K562 (cell line): ENCODE data around the gene SOX15. TPM values are rescaled to one million over a fixed set of nuclear protein-coding genes. Genes with fewer than 3 reads are reported as not detected.

Experiments
- ATAC-seq: fragments of 200-7000 bp; cut with Tn5 transposase; 3 replicates; pipeline ENCODE4 v1.9.1; 2020; ENCODE audit warnings: moderate library complexity
- BruUV-seq: library from RNA; stranded (reverse); fragments of 400-500 nt; replicated peaks from 2 replicates; lab custom pipeline; 2021; lab: Mats Ljungman, UMichigan
- CTCF ChIA-PET: fragments of 300-600 bp; formaldehyde crosslinking; extraction: SDS; loops from one replicate; lab custom pipeline; 2021; ENCODE audit warnings: low intra/inter-chr PET ratio; lab: Yijun Ruan, JAX
- POLR2A ChIA-PET: fragments of 300-600, 350-650 bp; sonication (Branson Sonifier 250); formaldehyde crosslinking; extraction: SDS; loops from one replicate; lab custom pipeline; 2021; ENCODE audit warnings: antibody characterized with exemption, inconsistent platforms; lab: Yijun Ruan, JAX
- DNase-seq, 4 experiments: peaks; one replicate each; pipeline versions ENCODE4 v3.0.0 to v3.0.0-alpha.2; 2011 to 2018; ENCODE audit warnings: low spot score in 3 of 4, mixed read lengths in 3 of 4; ENCODE audit errors: extremely low read depth in 1 of 4
- FAIRE-seq: peaks from 2 replicates; lab custom pipeline; 2011; peaks lifted over from hg19 to GRCh38; lab: Jason Lieb, UNC
- H2AFZ ChIP-seq: 2 replicates; pipeline ENCODE4 v1.6.0; 2011; ENCODE audit warnings: low read depth, low read length, control low read depth, inconsistent platforms
- H3K27ac ChIP-seq: fragments of 200-600 bp; 3 replicates; pipeline ENCODE4 v1.8.0; 2011; ENCODE audit warnings: low read depth, mild to moderate bottlenecking, control low read depth, inconsistent platforms, low read length, moderate library complexity, mixed read lengths; ENCODE audit errors: extremely low read depth
- H3K27me3 ChIP-seq, 2 experiments: fragments of 300-600 bp in 1 of 2; 2 replicates in 1 of 2; 3 replicates in 1 of 2; pipeline versions ENCODE4 v1.6.0 to v1.8.0; 2011; ENCODE audit warnings: inconsistent platforms in 2 of 2, low read length in 2 of 2, mild to moderate bottlenecking in 1 of 2, mixed read lengths in 1 of 2, moderate library complexity in 1 of 2; ENCODE audit not compliant: control insufficient read depth in 2 of 2, insufficient read depth in 2 of 2
- H3K36me3 ChIP-seq: fragments of 300-600 bp; 3 replicates; pipeline ENCODE4 v1.8.0; 2011; ENCODE audit warnings: mild to moderate bottlenecking, low read length, inconsistent platforms; ENCODE audit not compliant: control insufficient read depth, insufficient read depth
- H3K4me1 ChIP-seq, 2 experiments: fragments of 200-600 bp in 1 of 2; replicated peaks in 1 of 2; 2 replicates in 1 of 2; 3 replicates in 1 of 2; pipeline versions ENCODE4 v1.5.1 to v1.8.0; 2011; ENCODE audit warnings: inconsistent platforms in 2 of 2, low read length in 2 of 2, mild to moderate bottlenecking in 1 of 2, mixed read lengths in 1 of 2, moderate library complexity in 1 of 2; ENCODE audit not compliant: control insufficient read depth in 2 of 2, insufficient read depth in 2 of 2
- H3K4me2 ChIP-seq: 2 replicates; pipeline ENCODE4 v1.6.1; 2011; ENCODE audit warnings: low read length, control low read depth, inconsistent platforms, mixed read lengths; ENCODE audit not compliant: insufficient read depth
- H3K4me3 ChIP-seq: fragments of 200-600 bp; sonication (generic), shearing (Covaris generic); 2 replicates; pipeline ENCODE4 v1.5.1; 2016; ENCODE audit warnings: control low read depth, inconsistent platforms
- H3K79me2 ChIP-seq: fragments of 200-600 bp; 3 replicates; pipeline ENCODE4 v1.8.0; 2011; ENCODE audit warnings: low read length, inconsistent platforms; ENCODE audit not compliant: control insufficient read depth, insufficient read depth
- H3K9ac ChIP-seq, 2 experiments: 2 replicates each; pipeline versions ENCODE4 v1.6.0 to v1.6.1; 2011; ENCODE audit warnings: low read depth in 2 of 2, low read length in 2 of 2, control low read depth in 1 of 2, inconsistent platforms in 1 of 2, mild to moderate bottlenecking in 1 of 2, mixed read lengths in 1 of 2; ENCODE audit not compliant: insufficient read depth in 1 of 2
- H3K9me1 ChIP-seq: one replicate; pipeline ENCODE4 v1.6.0; 2011; ENCODE audit warnings: inconsistent platforms, mild to moderate bottlenecking, low read length, moderate library complexity; ENCODE audit not compliant: control insufficient read depth, insufficient read depth
- H3K9me3 ChIP-seq: replicated peaks from 2 replicates; pipeline ENCODE4 v1.5.1; 2011; ENCODE audit warnings: low read depth, low read length, inconsistent platforms; ENCODE audit not compliant: control insufficient read depth, insufficient read depth
- H4K20me1 ChIP-seq: replicated peaks from 2 replicates; pipeline ENCODE4 v1.6.1; 2011; ENCODE audit warnings: low read length, inconsistent platforms, mixed read lengths; ENCODE audit not compliant: control insufficient read depth, insufficient read depth
- CBFA2T2 ChIP-seq: fragments of 450-650 bp; conservative IDR thresholded peaks from 2 replicates; pipeline ENCODE4 v1.6.1; 2017; ENCODE audit warnings: mild to moderate bottlenecking
- KLF16 ChIP-seq: IDR thresholded peaks from 2 replicates; pipeline ENCODE4 v1.6.1; 2016; ENCODE audit warnings: antibody characterized with exemption
- MGA ChIP-seq: fragments of 450-650 bp; IDR thresholded peaks from 2 replicates; pipeline ENCODE4 v1.6.1; 2016; ENCODE audit warnings: mild to moderate bottlenecking, moderate library complexity
- RCOR1 ChIP-seq, 2 experiments: IDR thresholded peaks; 2 replicates each; pipeline ENCODE4 v1.6.1; 2012; ENCODE audit warnings: low read depth in 2 of 2, low read length in 2 of 2, borderline replicate concordance in 1 of 2, improper control_type of control experiment in 1 of 2
- ZNF184 ChIP-seq: sonication (generic); formaldehyde crosslinking; IDR thresholded peaks from 2 replicates; pipeline ENCODE4 v1.5.0; 2020; ENCODE audit warnings: missing genetic modification reagents
- ZNF511 ChIP-seq: sonication (generic); formaldehyde crosslinking; IDR thresholded peaks from 2 replicates; pipeline ENCODE4 v1.8.0; 2022; ENCODE audit warnings: mild to moderate bottlenecking, missing genetic modification reagents
- WGBS: fragments of 100-300 bp; shearing (Covaris generic); methylation state at CpG from one replicate; pipeline ENCODE4 v1.1.6; 2016; ENCODE audit warnings: low coverage, mixed read lengths; ENCODE audit not compliant: insufficient coverage; ENCODE audit errors: missing lambda C conversion rate; 5-methylcytosine and 5-hydroxymethylcytosine counted together
- in situ Hi-C: fragments of 300-500 bp; cut with MboI; formaldehyde crosslinking; loops from 4 replicates; pipeline ENCODE4 v1.15.0; 2018; ENCODE audit warnings: inconsistent platforms, mixed read lengths
- intact Hi-C: fragments of 100-400 bp; cut with micrococcal nuclease; formaldehyde crosslinking; loops from 2 replicates; pipeline ENCODE4 v1.14.2; 2022
- polyA plus RNA-seq, 8 experiments: library from polyadenylated mRNA; depleted of rRNA in 4 of 8; stranded (reverse) in 5 of 8; unstranded in 3 of 8; fragments of >200 nt; fragmentation: Nextera tagmentation in 2 of 8; fragmentation: Illumina TruSeq in 1 of 8; extraction: Ambion mirVana in 2 of 8; extraction: Trizol in 1 of 8; gene quantifications; 2 replicates each; pipeline versions ENCODE4 v1.2.1 to v1.2.3, GENCODE V29; 2011 to 2014; ENCODE audit warnings: inconsistent platforms in 1 of 8, missing spikeins in 1 of 8
- total RNA-seq, 7 experiments: library from RNA; depleted of rRNA in 6 of 7; stranded (reverse); fragments of >200 nt in 6 of 7; fragmentation: Illumina TruSeq in 2 of 7; extraction: Trizol in 2 of 7; gene quantifications; 2 replicates each; pipeline versions ENCODE4 v1.2.1 to v1.2.3, GENCODE V29; 2011 to 2021; ENCODE audit warnings: low replicate concordance in 1 of 7
- TF ChIP-seq, protein P1 (sequence below): sonication (generic); formaldehyde crosslinking; IDR thresholded peaks from 2 replicates; pipeline ENCODE4 v1.5.0; 2020; ENCODE audit warnings: missing genetic modification reagents

Gene SOX15
- total and polyA plus RNA-seq, 9 of the 15 experiments (the other 6 are each of a cell fraction or from before 2014, with no cell fraction given), result 0.07 to 0.33 (median 0.19) TPM; not detected in 5

- in situ Hi-C loops, result no loop called here
- peak in 1 of 2 experiments; percentile 64; a peak in 2 of 4 replicates for TF ChIP-seq RCOR1 (IDR thresholded peaks at IDR 0.05; ENCODE audit: borderline replicate concordance in 1 of 2, low read depth in 2 of 2, low read length in 2 of 2)
- 0 out of 2 replicates have a peak, but pooled peaks have one; percentile 15 for TF ChIP-seq CBFA2T2
- TF ChIP-seq ZNF511 (CRISPR knock-in tag), result peak; percentile 22; the same call in 1 of the 2 replicates
- TF ChIP-seq ZNF184 (CRISPR knock-in tag), result no peak
- TF ChIP-seq MGA, result no peak
- TF ChIP-seq KLF16, result no peak
- TF ChIP-seq, protein P1, sequence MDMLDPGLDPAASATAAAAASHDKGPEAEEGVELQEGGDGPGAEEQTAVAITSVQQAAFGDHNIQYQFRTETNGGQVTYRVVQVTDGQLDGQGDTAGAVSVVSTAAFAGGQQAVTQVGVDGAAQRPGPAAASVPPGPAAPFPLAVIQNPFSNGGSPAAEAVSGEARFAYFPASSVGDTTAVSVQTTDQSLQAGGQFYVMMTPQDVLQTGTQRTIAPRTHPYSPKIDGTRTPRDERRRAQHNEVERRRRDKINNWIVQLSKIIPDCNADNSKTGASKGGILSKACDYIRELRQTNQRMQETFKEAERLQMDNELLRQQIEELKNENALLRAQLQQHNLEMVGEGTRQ (CRISPR knock-in tag), result no peak
Measured at GRCh38 chr17:7580604-7581575, 9.0 kb downstream of the SOX15 start.

More at GRCh38 chr17:7580604-7581575, 9.0 kb downstream of the SOX15 start:
- intact Hi-C loops, result loop anchor here (5.0 kb wide), 1 partner anchor 36 kb away; no protein-coding TSS in a partner anchor
- H3K4me1 ChIP-seq, result peaks cover 45 to 59% of the 10 kb centered on the region in 2 experiments
- peak overlapping the region; percentile 81 for H3K27ac ChIP-seq
- H4K20me1 ChIP-seq, result peaks cover 23% of the 10 kb centered on the region
- ChIA-PET POLR2A (interaction anchor here (0.6 to 1.9 kb wide), 11 partner anchors 8 to 295 kb away, joined by 3 to 7 read pairs (median 4); partner anchors contain the start of genes SOX15, TP53 and WRAP53), CTCF (no interaction called here)
- H3K9me1 ChIP-seq, result no peaks in the 10 kb centered on the region
- no peaks in the 10 kb centered on the region for H3K9me3 ChIP-seq
- H2AFZ ChIP-seq, result no peak overlapping the region
- DNase-seq, result peak in 1 of 4 experiments; percentile 73
- 9% methylated on average over 16 of the region's 23 CpGs for WGBS
- no TSS peak for BruUV-seq
- H3K27me3 ChIP-seq, result no peaks in the 10 kb centered on the region
- peak; percentile 74 for FAIRE-seq
- peak overlapping the region; percentile 74 to 92 for H3K9ac ChIP-seq
- no peak for ATAC-seq
- H3K4me2 ChIP-seq, result peak overlapping the region; percentile 90
- peaks cover 35% of the 10 kb centered on the region for H3K36me3 ChIP-seq
- peaks cover 75% of the 10 kb centered on the region for H3K79me2 ChIP-seq
- peak overlapping the region; percentile 42 for H3K4me3 ChIP-seq
